Natural killer cell (primary cell): ENCODE results near the gene CIPC. TPM values are rescaled to one million over a fixed set of nuclear protein-coding genes. Genes with fewer than 3 reads are reported as not detected.
A peak's percentile ranks its signal among the peaks of the same experiment; 100 is the strongest.

Source experiments
- ATAC-seq, 3 donors: fragments of 150-1000 bp in 2 of 3; fragments of 200-7000 bp in 1 of 3; cut with Tn5 transposase; 1 replicate in 1 of 3; 2 replicates in 2 of 3; pipeline ENCODE4 v1.10.0; 2021; ENCODE audit warnings: mild to moderate bottlenecking in 2 of 3, moderate library complexity in 2 of 3
- DNase-seq, 2 donors: peaks; one replicate each; pipeline versions ENCODE4 v3.0.0 to v3.0.0-alpha.2; 2013 to 2021; ENCODE audit warnings: mixed read lengths in 1 of 2
- H3K27ac ChIP-seq: one replicate; pipeline ENCODE4 v1.5.1; 2013; ENCODE audit warnings: mild to moderate bottlenecking, low read length
- H3K27me3 ChIP-seq: one replicate; pipeline ENCODE4 v1.6.1; 2013; ENCODE audit warnings: low read length; ENCODE audit not compliant: control insufficient read depth, insufficient read depth
- H3K36me3 ChIP-seq: one replicate; pipeline ENCODE4 v1.6.1; 2013; ENCODE audit warnings: low read length; ENCODE audit not compliant: control insufficient read depth, insufficient read depth
- H3K4me1 ChIP-seq: one replicate; pipeline ENCODE4 v1.6.1; 2013; ENCODE audit warnings: low read length; ENCODE audit not compliant: control insufficient read depth, insufficient read depth
- H3K4me3 ChIP-seq: one replicate; pipeline ENCODE4 v1.5.1; 2013; ENCODE audit warnings: low read length
- H3K9me3 ChIP-seq: one replicate; pipeline ENCODE4 v1.6.1; 2013; ENCODE audit warnings: low read length; ENCODE audit not compliant: control insufficient read depth, insufficient read depth
- H3K27ac Mint-ChIP-seq, 2 donors: one replicate each; pipeline ENCODE4 v1.8.0; 2022; ENCODE audit warnings: mild to moderate bottlenecking in 2 of 2, mixed read lengths in 2 of 2, moderate library complexity in 1 of 2
- H3K27me3 Mint-ChIP-seq, 2 donors: one replicate each; pipeline ENCODE4 v1.8.0; 2022; ENCODE audit warnings: low read depth in 2 of 2, mixed read lengths in 2 of 2
- H3K36me3 Mint-ChIP-seq: one replicate; pipeline ENCODE4 v1.8.0; 2022; ENCODE audit warnings: mixed read lengths
- H3K4me1 Mint-ChIP-seq, 2 donors: one replicate each; pipeline ENCODE4 v1.8.0; 2022; ENCODE audit warnings: mixed read lengths in 2 of 2
- H3K4me3 Mint-ChIP-seq: one replicate; pipeline ENCODE4 v1.8.0; 2022; ENCODE audit warnings: mild to moderate bottlenecking, moderate library complexity, mixed read lengths
- H3K9me3 Mint-ChIP-seq, 2 donors: one replicate each; pipeline ENCODE4 v1.8.0; 2022; ENCODE audit warnings: mixed read lengths in 2 of 2
- WGBS: methylation state at CpG from one replicate; pipeline ENCODE4 v1.1.7; 2013; ENCODE audit warnings: missing lambda C conversion rate; ENCODE audit not compliant: insufficient coverage; 5-methylcytosine and 5-hydroxymethylcytosine counted together
- intact Hi-C: fragments of 100-400 bp; cut with micrococcal nuclease; formaldehyde crosslinking; loops from one replicate; pipeline ENCODE4 v1.14.2; 2022
- total RNA-seq, 4 donors: library from RNA; stranded (reverse); fragments of 120-200 nt in 1 of 4; gene quantifications; one replicate each; pipeline versions ENCODE4 v1.2.3 to v1.2.4, GENCODE V29; 2013 to 2022
- TF ChIP-seq, protein P1 (sequence below): fragments of 200-600 bp; IDR thresholded peaks from one replicate; pipeline ENCODE4 v1.8.0; 2022; ENCODE audit warnings: antibody characterized with exemption

Gene CIPC
- total RNA-seq, 3 donors from 2014 or later (not counting 1 experiment from before 2014, with no cell fraction given): 7.1 to 10.0 (median 9.9) TPM

DNA sequence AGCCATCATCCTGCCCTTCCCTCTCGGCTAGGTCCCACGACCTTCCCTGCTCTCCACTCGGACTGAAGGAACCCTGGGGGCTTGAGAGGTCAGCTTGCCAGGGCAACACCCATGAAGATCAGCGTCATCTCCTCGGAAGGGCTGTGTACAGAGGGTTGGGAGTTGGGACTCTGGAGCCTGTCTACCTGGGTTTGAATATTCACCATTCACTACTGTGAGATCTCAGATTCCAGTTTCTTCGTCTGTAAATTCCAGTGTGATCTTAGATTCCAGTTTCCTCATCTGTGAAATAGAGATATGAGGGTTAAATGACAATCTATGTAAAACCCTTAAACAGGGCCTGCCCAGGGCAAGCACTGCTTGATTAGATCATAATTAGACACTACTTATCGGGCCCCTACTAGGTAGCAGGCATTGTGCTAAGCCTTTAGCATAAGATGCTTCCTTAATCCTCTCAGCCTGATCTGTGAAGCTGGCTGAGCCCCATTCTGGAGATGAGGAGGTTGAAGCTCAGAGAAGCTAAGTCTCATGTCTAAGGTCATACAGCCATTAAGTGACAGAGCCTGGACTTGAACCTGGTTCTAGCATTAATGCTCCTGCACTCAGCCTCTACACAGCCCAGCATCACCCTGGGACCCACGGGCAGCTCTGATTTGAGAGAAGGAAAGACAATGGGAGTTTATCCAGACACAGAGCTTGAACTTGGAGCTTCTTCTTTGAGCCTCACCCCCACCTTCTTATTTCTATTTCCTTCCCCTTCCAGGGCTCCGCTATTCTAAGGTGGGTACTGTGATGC is 44.1 kb downstream of the CIPC start:
- DNase-seq: no peak
- H3K36me3 ChIP-seq: no peaks in the 10 kb centered on the region
- ATAC-seq: no peak
- Mint-ChIP-seq H3K4me1 (peaks cover 0 to 11% of the 10 kb centered on the region in 2 donors), H3K4me3 (peak overlapping the region; percentile 25), H3K27me3 (peaks cover 51 to 69% of the 10 kb centered on the region in 2 donors), H3K36me3 (no peaks in the 10 kb centered on the region), H3K9me3 (no peaks in the 10 kb centered on the region), H3K27ac (no peak overlapping the region)
- H3K9me3 ChIP-seq: no peaks in the 10 kb centered on the region
- TF ChIP-seq, protein P1, sequence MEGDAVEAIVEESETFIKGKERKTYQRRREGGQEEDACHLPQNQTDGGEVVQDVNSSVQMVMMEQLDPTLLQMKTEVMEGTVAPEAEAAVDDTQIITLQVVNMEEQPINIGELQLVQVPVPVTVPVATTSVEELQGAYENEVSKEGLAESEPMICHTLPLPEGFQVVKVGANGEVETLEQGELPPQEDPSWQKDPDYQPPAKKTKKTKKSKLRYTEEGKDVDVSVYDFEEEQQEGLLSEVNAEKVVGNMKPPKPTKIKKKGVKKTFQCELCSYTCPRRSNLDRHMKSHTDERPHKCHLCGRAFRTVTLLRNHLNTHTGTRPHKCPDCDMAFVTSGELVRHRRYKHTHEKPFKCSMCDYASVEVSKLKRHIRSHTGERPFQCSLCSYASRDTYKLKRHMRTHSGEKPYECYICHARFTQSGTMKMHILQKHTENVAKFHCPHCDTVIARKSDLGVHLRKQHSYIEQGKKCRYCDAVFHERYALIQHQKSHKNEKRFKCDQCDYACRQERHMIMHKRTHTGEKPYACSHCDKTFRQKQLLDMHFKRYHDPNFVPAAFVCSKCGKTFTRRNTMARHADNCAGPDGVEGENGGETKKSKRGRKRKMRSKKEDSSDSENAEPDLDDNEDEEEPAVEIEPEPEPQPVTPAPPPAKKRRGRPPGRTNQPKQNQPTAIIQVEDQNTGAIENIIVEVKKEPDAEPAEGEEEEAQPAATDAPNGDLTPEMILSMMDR: no peak
- peaks cover 39% of the 10 kb centered on the region for H3K27me3 ChIP-seq
- intact Hi-C loops: no loop called here
- 12% methylated on average over 5 of the region's 9 CpGs for WGBS
- H3K27ac ChIP-seq: no peak overlapping the region
- H3K4me3 ChIP-seq: no peak overlapping the region
- peaks cover 17% of the 10 kb centered on the region for H3K4me1 ChIP-seq

DNA sequence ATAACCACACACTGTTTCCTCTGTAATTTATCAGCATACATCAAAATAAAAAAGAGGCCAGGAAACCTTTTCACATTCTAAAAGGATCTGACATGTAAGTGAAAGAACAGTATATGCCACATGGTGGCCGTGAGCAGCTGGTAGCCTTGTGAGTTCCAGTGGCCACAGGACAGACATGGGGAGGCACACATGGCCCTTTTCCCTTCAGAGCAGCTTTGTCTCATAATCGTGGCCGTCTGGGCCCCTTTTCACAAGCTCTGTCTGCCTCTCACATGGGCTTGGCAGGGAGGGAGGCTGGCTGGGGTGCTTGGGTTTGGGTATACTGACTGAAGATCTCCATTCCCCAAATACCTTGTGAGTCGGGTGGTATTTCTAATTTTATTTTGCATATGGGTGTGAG is 45.0 kb downstream of the CIPC start:
- no peak overlapping the region for H3K27ac Mint-ChIP-seq
- Histone ChIP-seq H3K4me1 (peaks cover 17% of the 10 kb centered on the region), H3K27me3 (peaks cover 36% of the 10 kb centered on the region), H3K4me3 (no peak overlapping the region), H3K9me3 (no peaks in the 10 kb centered on the region), H3K27ac (no peak overlapping the region), H3K36me3 (no peaks in the 10 kb centered on the region)
- ATAC-seq (no peak), DNase-seq (no peak)
- H3K36me3 Mint-ChIP-seq: no peaks in the 10 kb centered on the region
- 5% methylated on average over 4 of the region's 4 CpGs for WGBS
- intact Hi-C loops: no loop called here
- H3K9me3 Mint-ChIP-seq: no peaks in the 10 kb centered on the region
- peaks cover 46 to 63% of the 10 kb centered on the region in 2 donors for H3K27me3 Mint-ChIP-seq
- TF ChIP-seq, protein P1: no peak
- peaks cover 0 to 11% of the 10 kb centered on the region in 2 donors for H3K4me1 Mint-ChIP-seq
- no peak overlapping the region for H3K4me3 Mint-ChIP-seq

DNA sequence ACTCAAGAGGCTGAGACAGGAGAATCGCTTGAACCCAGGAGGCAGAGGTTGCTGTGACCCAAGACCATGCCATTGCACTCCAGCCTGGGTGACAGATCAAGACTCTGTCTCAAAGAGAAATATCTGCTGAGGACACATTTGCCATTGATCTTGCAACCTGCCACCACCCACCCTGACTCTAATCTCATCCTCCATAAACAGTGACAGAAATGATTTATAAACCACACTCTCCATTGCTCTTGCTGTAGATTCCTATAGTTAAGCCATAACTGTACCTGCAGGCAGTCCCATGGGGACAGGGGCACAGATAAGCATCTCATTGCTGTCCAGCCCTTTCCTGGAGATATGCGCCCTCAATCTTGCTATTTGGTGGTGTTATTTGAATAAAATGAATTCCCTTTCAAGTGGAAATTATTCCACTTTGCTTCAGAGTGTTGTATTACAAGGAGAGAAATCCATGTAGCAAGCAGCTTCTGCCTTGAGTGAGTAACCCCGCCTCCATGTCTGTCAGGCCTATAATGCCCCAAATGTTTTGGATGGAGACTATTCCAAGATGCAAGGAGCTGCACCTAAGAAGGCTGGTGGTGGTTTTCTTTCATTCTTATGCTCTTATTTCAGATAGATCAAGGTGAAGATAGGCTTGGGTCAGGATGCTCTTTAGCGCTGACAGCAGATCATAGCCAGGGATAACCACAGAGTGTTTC is 46.5 kb downstream of the CIPC start:
- no peak for ATAC-seq
- Mint-ChIP-seq H3K27me3 (peaks cover 37 to 60% of the 10 kb centered on the region in 2 donors), H3K9me3 (no peaks in the 10 kb centered on the region), H3K36me3 (no peaks in the 10 kb centered on the region), H3K4me1 (peaks cover 0 to 5% of the 10 kb centered on the region in 2 donors), H3K4me3 (no peak overlapping the region), H3K27ac (no peak overlapping the region)
- intact Hi-C loops: no loop called here
- Histone ChIP-seq H3K27ac (no peak overlapping the region), H3K4me1 (peaks cover 13% of the 10 kb centered on the region), H3K4me3 (no peak overlapping the region), H3K36me3 (no peaks in the 10 kb centered on the region), H3K9me3 (no peaks in the 10 kb centered on the region), H3K27me3 (peaks cover 28% of the 10 kb centered on the region)
- TF ChIP-seq, protein P1: no peak
- DNase-seq: no peak
- 57% methylated on average over 4 of the region's 4 CpGs for WGBS
